HG02870 (cell line): ENCODE data around the gene EP300.
"Not testable (repeated sequence)": the region's sequence is repeated elsewhere in the genome, so short reads cannot be mapped to it uniquely, and the experiment has no call there.

Experiments
- ATAC-seq: cut with Tn5 transposase; IDR thresholded peaks from one replicate; pipeline ENCODE4 v1.9.1; 2021; ENCODE audit warnings: mild to moderate bottlenecking, moderate library complexity; ENCODE audit not compliant: unreplicated experiment

EP300 gene

DNA sequence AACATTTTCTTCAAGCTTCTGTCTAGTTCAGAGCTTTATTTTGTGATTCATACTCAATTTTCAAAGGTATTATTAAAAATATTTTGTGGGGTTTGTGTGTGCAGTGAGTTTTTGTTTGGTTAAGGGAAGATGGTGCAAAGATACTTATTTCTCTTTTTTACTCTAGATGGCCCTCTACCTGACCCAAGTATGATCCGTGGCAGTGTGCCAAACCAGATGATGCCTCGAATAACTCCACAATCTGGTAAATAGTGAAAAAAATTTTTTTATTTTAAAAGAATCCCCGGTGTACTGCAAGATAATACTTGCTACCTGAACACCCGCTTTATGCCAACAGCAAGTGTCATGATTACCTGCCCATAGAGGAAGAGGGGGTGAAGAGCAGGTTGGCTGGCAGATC, 54.2 kb downstream of the EP300 start:
- ATAC-seq, result no peak

DNA sequence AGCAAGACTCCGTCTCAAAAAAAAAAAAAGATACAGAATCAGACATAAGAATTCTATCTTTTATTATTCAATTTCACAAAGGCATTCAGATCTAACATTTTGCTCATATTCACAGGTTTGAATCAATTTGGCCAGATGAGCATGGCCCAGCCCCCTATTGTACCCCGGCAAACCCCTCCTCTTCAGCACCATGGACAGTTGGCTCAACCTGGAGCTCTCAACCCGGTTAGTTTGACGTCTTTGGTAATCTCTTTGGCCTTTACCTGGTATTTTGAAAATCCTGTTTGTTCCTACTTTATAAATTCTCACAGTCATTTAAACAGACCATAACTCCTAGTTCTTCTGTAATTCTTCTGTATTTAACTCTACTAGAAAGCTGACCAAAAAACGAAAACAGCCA, 55.3 kb downstream of the EP300 start:
- ATAC-seq, result no peak

DNA sequence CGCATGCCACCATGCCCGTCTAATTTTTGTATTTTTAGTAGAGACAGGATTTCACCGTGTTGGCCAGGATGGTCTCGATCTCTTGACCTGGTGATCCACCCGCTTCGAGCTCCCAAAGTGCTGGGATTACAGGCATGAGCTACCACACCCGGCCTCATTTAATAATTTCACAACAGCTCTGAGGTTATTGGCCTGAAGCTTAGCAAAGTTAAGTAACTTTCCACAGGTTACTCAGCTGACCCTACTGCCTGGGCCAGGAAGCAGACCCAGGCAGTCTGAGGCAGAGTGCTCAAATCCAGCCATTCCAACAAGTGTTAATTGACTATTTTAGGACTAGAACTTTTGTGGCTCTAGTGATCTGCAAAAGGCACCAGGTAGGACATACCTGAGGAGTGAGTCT, 60.5 kb downstream of the EP300 start:
- no peak for ATAC-seq

DNA sequence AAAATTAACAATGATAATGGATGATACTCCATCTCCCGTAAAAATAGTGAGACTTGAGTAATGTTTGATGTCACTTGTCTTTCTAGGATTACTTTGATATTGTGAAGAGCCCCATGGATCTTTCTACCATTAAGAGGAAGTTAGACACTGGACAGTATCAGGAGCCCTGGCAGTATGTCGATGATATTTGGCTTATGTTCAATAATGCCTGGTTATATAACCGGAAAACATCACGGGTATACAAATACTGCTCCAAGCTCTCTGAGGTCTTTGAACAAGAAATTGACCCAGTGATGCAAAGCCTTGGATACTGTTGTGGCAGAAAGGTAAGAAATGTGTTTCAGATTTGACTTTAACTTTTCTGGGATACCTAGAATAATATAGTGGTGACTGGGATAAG, 64.7 kb downstream of the EP300 start:
- no peak for ATAC-seq

DNA sequence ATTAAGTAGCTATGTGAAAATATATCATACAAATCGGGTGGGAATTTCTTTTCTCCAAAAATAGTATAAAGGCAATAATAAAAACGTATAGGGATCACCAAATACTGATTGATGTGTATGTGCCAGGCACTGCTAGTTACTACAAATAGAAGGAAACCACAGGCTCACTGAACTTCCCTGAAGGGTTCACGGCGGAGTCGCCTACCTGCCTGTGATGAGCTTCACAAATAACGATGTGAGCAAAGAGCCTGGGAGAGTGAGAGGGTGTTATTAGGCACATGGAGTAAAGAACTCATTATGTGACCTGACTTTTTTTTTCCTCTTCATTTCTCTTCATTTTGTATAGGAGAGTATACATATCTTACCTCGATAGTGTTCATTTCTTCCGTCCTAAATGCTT, 76.8 kb downstream of the EP300 start:
- no peak for ATAC-seq

GRCh38 chr22:41171996-41172395, 79.6 kb downstream of the EP300 start:
- no peak for ATAC-seq

GRCh38 chr22:41175546-41175945, 83.2 kb downstream of the EP300 start:
- ATAC-seq, result no peak

DNA sequence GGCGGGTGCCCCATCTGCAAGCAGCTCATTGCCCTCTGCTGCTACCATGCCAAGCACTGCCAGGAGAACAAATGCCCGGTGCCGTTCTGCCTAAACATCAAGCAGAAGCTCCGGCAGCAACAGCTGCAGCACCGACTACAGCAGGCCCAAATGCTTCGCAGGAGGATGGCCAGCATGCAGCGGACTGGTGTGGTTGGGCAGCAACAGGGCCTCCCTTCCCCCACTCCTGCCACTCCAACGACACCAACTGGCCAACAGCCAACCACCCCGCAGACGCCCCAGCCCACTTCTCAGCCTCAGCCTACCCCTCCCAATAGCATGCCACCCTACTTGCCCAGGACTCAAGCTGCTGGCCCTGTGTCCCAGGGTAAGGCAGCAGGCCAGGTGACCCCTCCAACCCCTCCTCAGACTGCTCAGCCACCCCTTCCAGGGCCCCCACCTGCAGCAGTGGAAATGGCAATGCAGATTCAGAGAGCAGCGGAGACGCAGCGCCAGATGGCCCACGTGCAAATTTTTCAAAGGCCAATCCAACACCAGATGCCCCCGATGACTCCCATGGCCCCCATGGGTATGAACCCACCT, 84.7 kb downstream of the EP300 start:
- ATAC-seq, result no peak

GRCh38 chr22:41177622-41178424, 85.4 kb downstream of the EP300 start:
- ATAC-seq, result no peak

- no peak for ATAC-seq
Observed at GRCh38 chr22:41178425-41178975, 86.1 kb downstream of the EP300 start.

DNA sequence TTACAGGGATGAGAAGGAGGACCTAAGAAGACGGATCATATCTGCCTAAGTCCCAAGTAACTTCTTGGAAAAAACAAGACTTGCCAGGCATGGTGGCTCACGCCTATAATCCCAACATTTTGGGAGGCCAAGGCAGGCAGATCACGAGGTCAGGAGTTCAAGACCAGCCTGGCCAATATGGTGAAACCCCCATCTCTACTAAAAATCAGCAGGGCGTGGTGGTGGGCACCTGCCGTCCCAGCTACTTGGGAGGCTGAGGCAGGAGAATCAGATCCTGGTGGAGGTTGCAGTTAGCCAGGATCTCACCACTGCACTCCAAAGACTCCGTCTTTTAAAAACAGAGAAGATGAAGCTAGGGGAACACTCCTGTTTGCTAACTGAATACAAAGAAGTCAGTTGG, 88.0 kb downstream of the EP300 start:
- ATAC-seq, result not testable (repeated sequence)

DNA sequence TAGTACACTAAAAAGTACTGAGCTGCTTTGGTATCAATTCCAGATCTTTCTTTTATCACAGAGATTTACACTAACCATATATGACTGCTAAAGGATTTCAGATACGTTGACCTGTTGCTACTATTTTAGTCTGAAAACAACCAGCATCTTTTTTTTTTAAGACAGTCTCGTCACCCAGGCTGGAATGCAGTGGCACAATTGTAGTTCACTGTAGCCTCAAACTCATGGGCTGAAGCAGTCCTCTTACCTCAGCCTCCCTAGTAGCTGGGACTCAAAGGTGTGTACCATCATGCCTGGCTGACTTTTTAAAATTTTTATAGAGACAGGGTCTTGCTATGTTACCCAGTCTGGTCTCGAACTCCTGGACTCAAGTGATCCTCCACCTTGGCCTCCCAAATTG, 88.5 kb downstream of the EP300 start:
- no peak for ATAC-seq

GRCh38 chr22:41181349-41182241, 89.2 kb downstream of the EP300 start:
- no peak for ATAC-seq

GRCh38 chr22:41184679-41185078, 92.3 kb downstream of the EP300 start:
- no peak for ATAC-seq

- no peak for ATAC-seq
Observed at GRCh38 chr22:41191467-41191866, 99.1 kb downstream of the EP300 start.

- ATAC-seq, result no peak
Observed at GRCh38 chr22:41193829-41194228, 101.4 kb downstream of the EP300 start.

GRCh38 chr22:41197038-41197972, 104.9 kb downstream of the EP300 start:
- peak; percentile 75 for ATAC-seq

DNA sequence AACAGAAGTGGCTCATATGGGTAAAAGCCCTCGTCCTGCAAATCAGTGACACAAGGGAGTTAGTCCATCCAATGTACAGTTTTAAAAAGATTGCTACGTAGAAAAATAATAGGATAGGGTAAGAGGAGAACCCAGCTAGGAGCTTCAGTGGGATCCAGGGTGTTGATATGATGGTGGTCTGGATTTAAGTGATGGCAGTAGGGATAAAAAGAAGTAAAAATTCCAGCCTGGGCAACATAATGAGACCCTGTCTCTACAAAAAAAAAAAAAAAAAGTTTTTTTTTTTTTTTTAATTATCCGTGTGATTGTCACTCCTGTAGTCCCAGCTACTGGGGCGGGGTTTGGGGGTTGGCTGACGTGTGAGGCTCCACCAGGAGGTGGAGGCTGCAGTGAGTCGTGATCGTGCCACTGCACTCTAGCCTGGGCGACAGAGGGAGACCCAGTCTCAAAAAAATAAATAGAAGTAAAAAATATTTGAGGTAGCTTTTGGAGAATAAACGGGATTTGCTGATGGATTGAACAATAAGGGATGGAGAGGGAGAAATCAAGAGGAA, 105.7 kb downstream of the EP300 start:
- ATAC-seq, result no peak

GRCh38 chr22:41201141-41201540, 108.7 kb downstream of the EP300 start:
- ATAC-seq, result no peak

GRCh38 chr22:41203118-41203517, 110.7 kb downstream of the EP300 start:
- no peak for ATAC-seq
